NCI-H526 (cell line): ENCODE data around the gene GFRAL.

ENCODE experiments used
- DNase-seq, 2 experiments: peaks; one replicate each; lab custom pipeline; 2025; lab: John Stamatoyannopoulos, UW

GFRAL gene

DNA sequence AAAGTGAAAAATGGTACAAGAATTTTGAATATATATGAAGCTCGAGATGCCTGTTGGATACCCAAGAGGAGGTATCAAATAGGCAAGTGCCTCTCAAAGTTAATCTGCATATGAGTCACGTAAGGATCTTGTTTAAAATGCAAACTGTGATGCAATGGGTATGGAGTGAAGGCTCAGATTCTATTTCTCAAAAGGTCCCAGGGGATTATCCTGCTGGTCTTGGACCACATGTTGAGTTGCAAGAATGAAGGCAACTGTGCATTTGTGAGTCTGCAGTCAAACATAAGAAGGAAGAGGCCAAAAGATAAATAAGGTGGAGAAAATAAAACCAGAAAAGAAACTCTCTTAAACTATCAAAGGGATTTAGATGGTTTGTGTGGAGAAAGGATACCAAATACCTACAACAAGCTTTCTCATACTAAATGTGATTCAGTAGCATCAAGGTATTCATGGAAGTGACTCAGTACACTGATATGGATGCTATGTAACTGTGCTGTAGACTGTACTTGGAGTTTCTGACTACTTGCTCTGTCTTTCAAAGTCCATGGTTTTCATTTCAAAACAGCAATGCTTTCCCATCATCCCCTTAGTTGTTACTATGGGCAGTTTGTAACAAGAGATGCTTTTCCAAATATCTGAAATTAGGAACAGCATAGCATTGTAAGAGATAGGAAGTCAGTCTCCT, 106.3 kb downstream of the GFRAL start:
- peak in 1 of 2 experiments; percentile 10 for DNase-seq

DNA sequence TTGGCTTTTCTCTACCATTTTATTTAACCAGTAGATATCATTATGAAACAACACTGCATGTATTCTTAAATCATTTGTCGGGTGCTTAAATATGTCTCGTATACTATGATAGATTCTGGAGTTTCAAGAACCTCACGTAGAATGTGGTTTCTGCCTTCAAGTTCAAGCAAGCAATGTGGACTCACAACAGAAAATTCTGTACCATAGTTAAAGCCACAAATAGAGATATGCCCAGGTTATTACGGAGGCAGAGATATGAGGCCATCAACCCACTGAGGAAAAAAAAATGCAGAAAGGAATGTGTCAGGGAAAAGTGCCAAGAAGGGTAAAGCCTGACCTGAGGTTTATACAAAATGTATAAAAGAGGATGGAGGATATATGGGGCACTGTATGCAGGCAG, 109.9 kb downstream of the GFRAL start:
- no peak for DNase-seq

DNA sequence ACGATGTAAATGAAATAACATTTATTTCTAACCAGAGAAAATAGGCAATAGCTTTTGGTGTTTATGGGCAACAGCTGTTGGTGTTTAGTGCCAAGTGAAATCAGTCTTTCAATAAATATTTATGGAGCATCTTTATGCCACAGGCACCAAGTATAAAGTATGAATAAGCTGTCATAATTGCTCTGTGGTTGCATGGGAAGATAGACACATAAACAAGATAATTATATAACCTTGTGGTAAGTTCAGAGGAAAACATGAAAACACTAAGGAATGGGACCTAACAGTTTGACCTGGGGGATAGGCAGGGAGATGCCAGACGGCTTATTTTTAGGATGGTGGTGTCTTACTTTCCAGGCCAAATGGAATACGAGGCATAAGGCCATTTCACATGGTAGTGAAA, 110.9 kb downstream of the GFRAL start:
- DNase-seq, result no peak

DNA sequence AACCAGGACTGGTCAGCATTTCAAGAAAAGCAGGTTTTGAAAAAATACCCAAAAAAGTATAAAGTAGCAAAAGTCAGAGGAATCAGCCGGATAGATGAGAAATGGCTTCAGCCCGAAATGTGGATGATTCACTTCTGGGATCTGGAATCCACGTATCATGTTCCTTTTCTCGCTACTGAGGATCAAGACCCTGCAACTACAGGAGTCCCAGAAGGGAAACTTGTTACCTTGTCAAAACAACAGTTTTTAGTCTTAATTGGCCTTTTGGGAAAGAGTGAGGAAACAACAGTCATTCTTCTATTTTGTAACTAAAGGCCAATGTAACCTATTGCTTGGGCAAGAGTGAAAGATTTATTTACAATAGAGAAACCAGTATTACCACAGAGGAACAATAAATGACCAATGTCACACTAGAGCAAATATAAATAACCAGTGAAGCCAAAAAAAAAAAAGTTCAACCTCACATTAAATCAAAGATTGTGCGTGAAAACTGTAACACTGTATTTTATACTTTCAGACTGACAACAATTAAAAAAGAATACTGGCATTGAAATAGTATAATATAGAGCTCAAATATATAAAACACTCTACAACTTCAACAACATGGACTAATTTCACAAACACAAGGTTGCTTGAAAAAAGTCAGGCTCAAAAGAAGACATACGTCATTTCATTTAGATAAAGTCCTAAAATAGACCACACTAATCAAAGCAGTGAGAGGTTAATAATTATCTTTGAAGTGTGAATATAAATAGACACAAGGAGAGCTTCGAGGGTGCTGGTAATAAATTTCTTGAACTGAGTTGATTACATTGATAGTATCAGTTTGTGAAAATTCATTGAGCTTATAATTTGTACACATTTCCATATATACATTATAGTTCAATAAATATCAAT, 116.2 kb downstream of the GFRAL start:
- no peak for DNase-seq

DNA sequence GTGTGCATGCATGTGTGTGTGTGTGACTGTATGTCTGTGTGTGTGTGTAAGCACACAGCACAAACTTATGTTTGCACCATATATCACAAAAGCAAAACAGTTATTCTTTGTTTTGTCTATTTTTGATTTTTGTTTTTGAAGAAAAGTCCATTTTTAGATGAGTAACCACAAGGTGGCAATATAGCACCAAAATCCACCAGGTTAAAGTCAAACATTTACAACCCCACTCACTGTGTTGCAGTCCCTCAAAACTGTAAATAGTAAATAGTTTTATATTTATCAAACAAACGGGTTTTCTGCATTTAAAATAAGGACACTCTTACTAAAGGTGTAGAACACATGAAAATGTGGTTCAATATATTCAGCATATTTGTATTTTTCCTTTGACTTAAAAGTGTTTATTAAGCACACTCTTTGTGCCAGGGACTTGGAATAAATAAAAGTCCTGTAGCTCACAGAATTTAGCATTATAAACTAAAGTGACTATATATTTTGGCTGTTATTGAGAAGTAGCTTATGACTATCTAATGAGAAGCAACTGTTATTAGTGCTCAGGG, 118.5 kb downstream of the GFRAL start:
- peak in 1 of 2 experiments; percentile 25 for DNase-seq

DNA sequence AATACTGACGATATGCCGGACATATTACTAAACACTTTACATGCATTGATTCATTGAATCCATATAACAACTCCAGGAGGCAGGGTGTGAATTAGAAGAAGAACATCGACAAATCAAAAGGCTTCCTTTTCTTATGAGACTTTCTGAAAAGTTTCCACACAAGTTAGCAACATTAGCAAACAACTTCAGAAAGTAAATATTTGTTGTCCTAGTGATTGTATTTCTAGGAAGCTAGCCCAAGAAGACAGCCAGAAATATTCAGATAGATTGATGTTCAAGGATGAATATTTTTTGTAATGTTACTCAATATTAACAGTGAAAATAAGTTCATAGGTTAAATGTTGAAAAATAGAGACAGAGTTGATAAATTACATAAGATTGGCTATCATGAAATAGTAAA, 120.6 kb downstream of the GFRAL start:
- DNase-seq, result no peak

DNA sequence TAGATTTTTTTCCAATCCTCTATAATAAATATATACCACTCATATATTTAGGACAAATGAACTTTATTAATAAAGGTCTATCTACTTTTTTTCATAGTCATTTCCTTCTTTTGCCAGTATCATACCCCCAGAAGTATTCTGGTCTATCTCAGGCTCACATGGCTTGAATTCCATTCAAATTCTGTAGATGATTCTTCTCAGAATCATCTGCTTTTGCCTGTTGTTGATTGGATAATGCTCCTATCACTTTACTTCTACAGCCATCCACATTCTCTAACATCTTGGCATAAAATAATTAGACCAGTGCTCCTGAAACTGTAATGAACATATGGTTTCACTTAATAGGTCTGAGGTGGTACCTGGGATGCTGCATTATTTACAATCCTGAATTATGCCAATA, 121.2 kb downstream of the GFRAL start:
- DNase-seq, result no peak

DNA sequence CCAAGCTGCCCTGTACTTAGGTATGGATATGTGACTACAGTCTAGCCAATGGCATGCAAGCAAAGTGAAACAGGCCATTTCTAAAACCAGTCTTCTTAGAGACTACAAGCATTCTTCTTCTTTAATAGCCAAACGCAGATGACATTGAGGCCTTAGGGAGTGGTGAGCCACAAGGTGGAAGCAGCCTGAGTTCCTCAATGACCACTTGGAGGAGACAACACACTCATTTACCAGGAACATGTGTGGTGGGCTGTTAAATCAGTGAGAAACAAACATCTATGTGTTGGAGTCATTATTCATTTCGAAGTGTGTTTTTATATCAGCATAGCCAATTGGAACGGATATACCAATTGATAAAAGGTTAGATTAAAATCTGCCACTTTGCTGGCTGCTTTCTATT, 122.0 kb downstream of the GFRAL start:
- peak in 1 of 2 experiments; percentile 48 for DNase-seq

DNA sequence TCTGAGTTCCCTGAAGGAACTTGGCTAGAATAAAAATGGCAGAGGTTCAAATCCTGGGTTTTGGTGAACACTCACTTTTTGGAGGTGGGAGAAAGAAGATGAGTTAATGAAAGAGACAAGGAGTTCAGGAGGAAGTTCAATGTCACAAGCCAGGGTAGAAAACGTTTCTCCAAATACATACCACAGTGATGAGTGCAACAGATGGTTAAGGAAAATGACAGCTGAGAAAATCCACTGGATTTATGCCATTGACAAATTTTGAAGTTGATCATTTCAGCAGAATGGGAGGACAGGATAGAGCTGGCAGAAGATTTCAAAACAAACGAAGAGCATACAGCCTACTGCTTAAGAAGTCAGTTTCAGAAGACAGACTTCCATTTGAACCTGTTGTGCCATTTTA, 122.7 kb downstream of the GFRAL start:
- DNase-seq, result no peak
